Neural crest cell (in vitro differentiated cells): ENCODE data around the gene ATG16L1. TPM values are rescaled to one million over a fixed set of nuclear protein-coding genes. Genes with fewer than 3 reads are reported as not detected.

Experiments used
- DNase-seq: peaks from one replicate; pipeline ENCODE4 v3.0.0; 2021; ENCODE audit warnings: low read depth, mixed read lengths, low spot score
- H3K27ac Mint-ChIP-seq: one replicate; pipeline ENCODE4 v1.8.0; 2021; ENCODE audit warnings: mild to moderate bottlenecking, mixed read lengths; ENCODE audit not compliant: unreplicated experiment
- H3K27me3 Mint-ChIP-seq: 2 replicates; pipeline ENCODE4 v1.8.0; 2021; ENCODE audit warnings: low read depth, mild to moderate bottlenecking, mixed read lengths
- H3K36me3 Mint-ChIP-seq: 2 replicates; pipeline ENCODE4 v1.8.0; 2021; ENCODE audit warnings: low read depth, mild to moderate bottlenecking, mixed read lengths
- H3K4me1 Mint-ChIP-seq: 2 replicates; pipeline ENCODE4 v1.8.0; 2021; ENCODE audit warnings: mixed read lengths
- H3K4me3 Mint-ChIP-seq: one replicate; pipeline ENCODE4 v1.8.0; 2021; ENCODE audit warnings: mild to moderate bottlenecking, mixed read lengths
- H3K9me3 Mint-ChIP-seq: 2 replicates; pipeline ENCODE4 v1.8.0; 2021; ENCODE audit warnings: mixed read lengths
- CTCF ChIP-seq: fragments of 200-600 bp; sonication (generic); conservative IDR thresholded peaks from 2 replicates; pipeline ENCODE4 v1.5.0; 2021; ENCODE audit warnings: antibody characterized with exemption, mild to moderate bottlenecking
- total RNA-seq: library from RNA; stranded (reverse); gene quantifications from 2 replicates; pipeline ENCODE4 v1.2.1, GENCODE V29; 2021

Gene ATG16L1
- total RNA-seq, 1 donor from 2014 or later, result 28.2 TPM

- Mint-ChIP-seq H3K9me3 (peaks cover 2% of the 10 kb centered on the region), H3K4me3 (no peak overlapping the region), H3K36me3 (no peaks in the 10 kb centered on the region), H3K4me1 (no peaks in the 10 kb centered on the region), H3K27ac (no peak overlapping the region), H3K27me3 (peaks cover 20% of the 10 kb centered on the region)
- TF ChIP-seq CTCF, result no peak
- DNase-seq, result no peak
These were observed 61.4 kb downstream of the ATG16L1 start for GRCh38 chr2:233312874-233313273.

- Mint-ChIP-seq H3K36me3 (no peaks in the 10 kb centered on the region), H3K27ac (no peak overlapping the region), H3K9me3 (peaks cover 2% of the 10 kb centered on the region), H3K4me1 (no peaks in the 10 kb centered on the region), H3K27me3 (peaks cover 29% of the 10 kb centered on the region), H3K4me3 (no peak overlapping the region)
- no peak for DNase-seq
- TF ChIP-seq CTCF, result no peak
These were observed 62.9 kb downstream of the ATG16L1 start for GRCh38 chr2:233314180-233314925.

- DNase-seq, result no peak
- Mint-ChIP-seq H3K36me3 (no peaks in the 10 kb centered on the region), H3K4me3 (no peak overlapping the region), H3K27me3 (peaks cover 41% of the 10 kb centered on the region), H3K27ac (no peak overlapping the region), H3K9me3 (peaks cover 2% of the 10 kb centered on the region), H3K4me1 (no peaks in the 10 kb centered on the region)
- TF ChIP-seq CTCF, result no peak
These were observed 65.9 kb downstream of the ATG16L1 start for GRCh38 chr2:233317196-233317943.

- no peak for TF ChIP-seq CTCF
- Mint-ChIP-seq H3K27ac (no peak overlapping the region), H3K27me3 (peaks cover 46% of the 10 kb centered on the region), H3K9me3 (peaks cover 2% of the 10 kb centered on the region), H3K4me1 (no peaks in the 10 kb centered on the region), H3K4me3 (no peak overlapping the region), H3K36me3 (no peaks in the 10 kb centered on the region)
- DNase-seq, result no peak
These were observed 67.8 kb downstream of the ATG16L1 start for GRCh38 chr2:233319256-233319655.

GRCh38 chr2:233320470-233320869 lies 69.0 kb downstream of the ATG16L1 start:
- no peak for DNase-seq
- no peaks in the 10 kb centered on the region for H3K36me3 Mint-ChIP-seq
- H3K27ac Mint-ChIP-seq, result no peak overlapping the region
- no peaks in the 10 kb centered on the region for H3K4me1 Mint-ChIP-seq
- TF ChIP-seq CTCF, result no peak
- no peak overlapping the region for H3K4me3 Mint-ChIP-seq
- peaks cover 55% of the 10 kb centered on the region for H3K27me3 Mint-ChIP-seq
- peaks cover 2% of the 10 kb centered on the region for H3K9me3 Mint-ChIP-seq
